Cardiac septum (tissue), 1 donor: Measurements from ENCODE around the gene GARIN5A. TPM values are rescaled to one million over a fixed set of nuclear protein-coding genes. Genes with fewer than 3 reads are reported as not detected.
A peak's percentile ranks its signal among the peaks of the same experiment; 100 is the strongest.

Experiments used
- DNase-seq: peaks from one replicate; pipeline ENCODE4 v3.0.0-alpha.2; 2020; ENCODE audit warnings: low spot score
- intact Hi-C: fragments of 100-400 bp; cut with DNase I; formaldehyde crosslinking; loops from one replicate; pipeline ENCODE4 v1.14.0; 2022
- long read RNA-seq: library from polyadenylated mRNA; unstranded; transcript quantifications from one replicate; pipeline ENCODE4 v2.0.0, GENCODE V29; 2021
- total RNA-seq: library from RNA; stranded (reverse); fragmentation: NEBNext Ultra II Directional; extraction: Animal tissue kit (Norgen Biotek cat#: 25700); gene quantifications from one replicate; pipeline ENCODE4 v1.2.1, GENCODE V29; 2021
- donor health status: DM: no; HTN: no; CAD: no.

Gene GARIN5A
- 1.1 TPM for total RNA-seq
- long read RNA-seq, partial matches to known transcripts: 1 of 2 reads
- long read RNA-seq, other reads (novel, unspliced or antisense): 1 of 2 reads

GRCh38 chr19:50476224-50476906 is at the start of gene GARIN5A, which contains the start of gene EMC10:
Gene GARIN5A (minus strand): TSS chr19:50476848. CDS start chr19:50476388, 460 bp downstream.
Gene EMC10 (plus strand): TSS chr19:50476507. CDS start chr19:50476545, 38 bp downstream.
- peak; percentile 91 for DNase-seq
- intact Hi-C loops: loop anchor here (2.0 to 5.0 kb wide), 2 partner anchors 34 to 99 kb away; partner anchors contain the start of genes JOSD2 and NR1H2

DNA sequence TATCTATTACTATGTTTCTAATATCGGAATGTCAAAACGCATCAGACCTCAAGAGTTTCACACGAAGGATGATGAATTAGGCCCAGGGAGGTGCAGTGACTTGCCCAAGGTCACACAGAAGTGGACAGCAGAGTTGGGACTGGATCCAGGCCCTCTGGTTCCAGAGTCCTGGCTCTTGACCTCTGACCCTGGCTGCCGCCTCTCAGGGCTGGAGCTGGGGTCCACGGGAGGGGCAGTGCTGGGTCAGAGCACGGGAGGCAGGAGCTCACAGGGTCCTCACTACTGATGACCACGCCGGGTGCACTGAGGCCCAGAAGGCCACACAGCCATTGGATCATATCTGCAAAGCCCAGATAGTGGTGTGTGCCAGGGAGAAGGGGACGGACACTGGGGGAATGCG is 46.2 kb upstream of the GARIN5A start:
- intact Hi-C loops: no loop called here
- DNase-seq: no peak

DNA sequence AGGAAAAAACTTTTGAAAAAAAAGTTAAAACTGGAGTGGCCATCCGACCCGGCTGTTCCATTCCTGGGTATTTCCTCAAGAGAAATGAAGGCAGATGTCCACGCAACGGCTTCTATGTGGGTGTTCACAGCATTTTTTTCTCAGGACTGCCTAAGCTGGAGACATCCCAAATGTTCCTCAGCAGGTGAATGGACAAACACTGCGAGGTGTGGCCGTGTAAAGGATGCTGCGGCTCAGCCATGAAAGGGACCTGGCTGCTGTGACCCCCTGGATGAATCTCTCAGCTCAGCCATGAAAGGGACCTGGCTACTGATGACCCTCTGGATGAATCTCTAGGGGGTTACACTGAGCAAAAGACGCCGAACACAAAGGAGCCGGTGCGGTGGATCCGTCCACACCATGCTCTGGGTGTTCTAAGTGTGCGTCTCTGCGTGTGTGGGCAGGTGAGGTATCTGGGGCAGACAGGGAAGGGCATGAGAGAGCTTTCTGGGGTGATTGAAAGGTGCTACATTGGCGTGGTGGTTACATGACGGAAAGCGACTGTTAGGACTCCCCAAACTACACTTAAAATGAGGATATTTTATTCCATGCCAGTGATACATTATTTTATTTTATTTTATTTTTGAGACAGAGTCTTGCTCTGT is 44.3 kb upstream of the GARIN5A start:
- intact Hi-C loops: no loop called here
- no peak for DNase-seq

GRCh38 chr19:50519006-50519575 is 42.4 kb upstream of the GARIN5A start:
- intact Hi-C loops: no loop called here

DNA sequence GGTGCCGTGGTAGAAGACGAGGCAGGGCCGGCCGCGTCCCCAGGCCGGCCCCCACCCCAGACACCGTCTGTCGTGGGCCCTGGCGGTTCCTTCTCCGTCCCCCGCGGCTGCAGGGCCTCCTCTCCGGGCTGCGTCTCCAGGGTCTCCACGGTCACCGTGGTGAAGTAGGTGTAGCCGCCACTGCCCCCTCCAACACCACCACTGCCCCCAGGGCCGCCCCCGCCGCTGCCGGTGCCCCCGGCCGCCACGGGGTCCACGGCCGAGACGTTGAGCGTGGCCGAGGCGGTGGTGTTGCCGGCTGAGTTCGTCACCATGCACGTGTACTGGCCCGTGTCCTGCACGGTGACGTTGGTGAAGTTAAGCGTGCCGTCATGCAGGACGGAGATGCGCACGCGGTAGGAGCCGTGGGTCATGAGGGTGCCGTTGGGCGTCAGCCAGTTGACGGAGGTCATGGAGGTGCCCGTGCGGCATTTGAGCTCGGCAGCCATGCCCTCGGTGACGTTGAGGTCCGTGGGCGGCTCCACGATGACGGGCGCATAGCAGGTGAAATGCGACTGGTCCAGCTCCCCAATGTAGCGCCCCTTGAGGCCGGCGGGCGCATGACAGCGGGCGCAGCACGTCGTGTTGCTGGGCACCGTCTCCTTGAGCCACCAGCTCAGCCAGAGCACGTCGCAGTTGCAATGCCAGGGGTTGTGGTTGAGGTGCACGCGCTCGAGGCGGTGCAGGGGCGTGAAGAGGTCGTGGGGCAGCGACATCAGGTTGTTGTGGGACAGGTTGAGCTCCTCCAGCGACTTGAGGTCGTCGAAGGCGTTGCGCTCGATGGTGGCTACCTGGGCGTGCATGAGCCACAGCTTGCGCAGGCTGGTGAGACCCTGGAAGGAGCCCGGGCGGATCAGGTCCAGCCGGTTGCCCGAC is 41.7 kb upstream of the GARIN5A start:
- intact Hi-C loops: no loop called here
- no peak for DNase-seq

More at GRCh38 chr19:50519006-50519575, 42.4 kb upstream of the GARIN5A start:
- DNase-seq: no peak

DNA sequence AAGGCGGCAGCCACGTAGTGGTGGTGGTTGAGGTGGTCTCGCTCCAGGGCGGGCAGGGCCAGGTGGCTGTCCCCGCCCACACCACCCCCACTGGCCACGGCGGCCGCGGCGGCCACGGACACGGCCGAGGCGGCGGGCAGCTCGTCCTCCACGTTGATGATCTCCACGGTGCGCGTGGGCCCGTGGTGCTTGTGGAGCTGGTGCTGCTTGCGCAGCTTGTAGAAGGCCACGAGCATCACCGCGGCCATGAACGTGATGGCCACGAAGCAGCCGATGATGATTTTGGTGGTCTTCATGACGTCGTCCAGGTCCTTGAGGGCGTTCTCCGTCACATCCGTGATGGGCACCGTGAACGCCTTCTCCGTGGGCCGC is 41.0 kb upstream of the GARIN5A start:
- intact Hi-C loops: no loop called here
- DNase-seq: no peak

- DNase-seq: no peak
- intact Hi-C loops: no loop called here
These were observed 40.5 kb upstream of the GARIN5A start for GRCh38 chr19:50516964-50517703.

DNA sequence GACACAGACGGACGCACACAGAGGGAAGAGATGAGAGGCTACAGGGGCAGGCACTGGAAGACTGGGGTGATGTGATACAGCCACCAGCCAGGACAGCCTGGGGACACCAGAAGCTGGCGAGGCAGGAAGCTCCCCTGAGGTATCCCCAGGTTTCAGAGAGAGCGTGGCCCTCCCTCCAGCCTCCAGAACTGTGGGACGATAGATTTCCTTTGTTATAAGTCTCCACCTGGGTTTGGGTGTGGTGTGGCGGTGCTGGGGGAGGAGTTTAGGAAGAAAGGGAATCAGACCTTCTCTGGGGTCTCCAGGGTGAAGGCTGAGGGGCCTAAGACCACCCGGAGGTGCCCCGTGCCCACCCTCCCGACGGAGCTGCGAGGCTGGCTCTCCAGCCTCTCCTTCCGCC is 39.8 kb upstream of the GARIN5A start:
- intact Hi-C loops: no loop called here
- no peak for DNase-seq

- no peak for DNase-seq
These were observed 38.5 kb upstream of the GARIN5A start for GRCh38 chr19:50515168-50515561.

GRCh38 chr19:50514346-50515167 is 37.9 kb upstream of the GARIN5A start:
- intact Hi-C loops: no loop called here
- DNase-seq: no peak

More at GRCh38 chr19:50515168-50515561, 38.5 kb upstream of the GARIN5A start:
- intact Hi-C loops: no loop called here

DNA sequence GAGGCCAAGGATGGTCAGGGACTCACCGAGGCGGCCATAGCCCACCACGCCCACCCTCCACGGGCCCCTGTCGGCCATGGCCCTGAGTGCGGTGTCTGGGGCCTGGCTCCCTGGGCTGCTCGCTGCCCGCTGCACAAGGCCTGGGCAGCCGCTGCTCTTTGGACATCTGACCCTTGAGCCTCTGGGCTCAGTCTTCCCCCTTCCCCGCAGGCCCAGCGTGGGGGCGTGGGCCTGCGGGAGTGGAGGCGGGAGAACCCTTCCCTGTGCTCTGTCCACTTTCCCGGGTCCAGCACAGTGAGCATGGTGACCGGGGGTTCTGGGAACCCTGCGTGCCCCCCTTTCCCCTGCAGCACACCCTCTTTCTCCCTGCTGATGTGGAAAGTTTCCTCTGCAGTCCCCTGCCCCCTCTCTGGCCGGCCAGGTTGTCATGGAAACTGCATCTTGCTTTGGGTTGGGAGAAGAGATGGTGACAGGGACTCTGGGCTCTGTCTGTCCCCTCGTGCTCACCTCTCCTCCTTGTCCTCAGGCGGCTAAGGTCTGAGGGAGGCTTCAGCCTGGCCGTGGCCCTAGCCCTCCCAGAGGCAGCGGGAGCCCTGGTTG is 37.2 kb upstream of the GARIN5A start, which contains the start of gene ASPDH:
Gene ASPDH (minus strand): TSS at position 168 of the 600 bp plus-strand sequence. CDS start 90 bp downstream, at position 78.
- intact Hi-C loops: no loop called here
- no peak for DNase-seq

- intact Hi-C loops: no loop called here
- DNase-seq: no peak
These were observed 36.5 kb upstream of the GARIN5A start for GRCh38 chr19:50512999-50513745.

DNA sequence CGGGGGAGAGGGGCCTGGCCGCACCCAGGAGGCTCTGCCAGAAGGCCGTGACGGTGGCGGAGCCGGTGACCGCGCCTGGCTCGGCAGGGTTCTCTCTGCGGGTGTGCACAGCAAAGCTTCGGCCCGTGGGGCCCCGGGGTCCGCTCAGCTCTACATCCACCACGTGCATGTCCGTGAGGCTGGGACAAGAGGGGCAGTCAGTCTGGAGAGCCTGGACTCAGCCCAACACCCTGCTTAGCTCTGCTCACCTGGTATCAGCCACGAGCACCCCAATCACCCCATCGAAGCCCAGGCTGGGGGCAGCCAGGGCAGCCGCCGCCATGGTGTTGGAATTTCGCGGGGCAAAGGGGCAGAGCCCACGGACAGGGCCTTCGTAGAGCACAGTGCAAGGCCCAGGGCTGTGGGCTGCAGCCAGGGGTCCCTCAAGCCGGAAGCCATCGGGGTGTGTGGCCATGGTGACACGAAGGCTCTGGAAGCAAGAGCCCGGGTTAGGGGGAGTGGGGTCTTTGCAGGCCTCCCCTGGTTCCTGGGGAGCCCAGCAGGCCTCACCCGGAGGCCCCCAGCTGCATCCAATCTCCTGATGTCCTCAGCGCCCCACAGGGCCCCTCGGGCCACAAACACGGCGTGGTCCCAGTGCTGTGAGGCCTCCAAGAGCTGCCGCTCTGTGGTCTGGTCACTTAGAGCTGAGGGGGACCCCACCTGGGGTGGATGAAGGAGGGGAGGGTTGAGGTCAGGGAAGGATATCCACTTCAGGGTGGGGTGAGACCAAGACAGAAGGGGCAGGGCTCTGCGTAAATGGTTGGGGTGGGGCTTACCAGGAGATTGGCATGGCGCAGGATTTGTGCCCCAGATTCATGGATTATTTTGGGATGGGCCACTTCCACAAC is 35.7 kb upstream of the GARIN5A start:
- DNase-seq: peak; percentile 74
- intact Hi-C loops: no loop called here

GRCh38 chr19:50511069-50511822 is 34.6 kb upstream of the GARIN5A start, which contains the start of gene JOSD2:
Gene JOSD2 (minus strand): TSS chr19:50511191. CDS start chr19:50510431, 760 bp downstream.
- intact Hi-C loops: loop anchor here (1.0 to 2.0 kb wide), 2 partner anchors 34 to 127 kb away; partner anchors contain the start of genes EMC10, GARIN5A and POLD1

DNA sequence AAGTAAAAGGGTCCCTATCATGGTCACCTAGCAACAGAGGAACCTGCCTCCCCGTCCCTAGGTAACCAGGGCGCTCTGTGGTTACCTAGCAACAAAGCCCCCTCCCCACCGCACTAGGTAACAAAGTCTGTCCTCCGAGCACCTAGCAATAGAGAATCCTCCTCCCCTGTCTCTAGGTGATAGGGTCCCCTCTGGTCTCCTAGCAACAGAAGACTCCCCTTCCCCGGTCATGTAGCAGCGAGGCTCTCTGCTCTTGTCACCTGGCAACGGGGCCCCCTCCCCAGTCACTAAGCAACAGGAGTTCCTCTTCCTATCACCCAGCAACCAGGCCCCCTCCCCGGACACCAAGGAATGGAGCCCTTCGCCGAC is 34.0 kb upstream of the GARIN5A start:
- intact Hi-C loops: loop anchor here (1.0 to 2.0 kb wide), 2 partner anchors 34 to 126 kb away; partner anchors contain the start of genes EMC10, GARIN5A and POLD1
- DNase-seq: no peak

More at GRCh38 chr19:50511069-50511822, 34.6 kb upstream of the GARIN5A start, which contains the start of gene JOSD2:
- DNase-seq: peak; percentile 98
